Trophoblast cell (in vitro differentiated cells and primary cell): ENCODE results near the gene CAPN15.
A peak's percentile ranks its signal among the peaks of the same experiment; 100 is the strongest.

Experiments used
- DNase-seq, 2 donors: peaks; one replicate each; pipeline ENCODE4 v3.0.0-alpha.2; 2016
- H2AFZ ChIP-seq: 2 replicates; pipeline ENCODE4 v1.6.1; 2013; ENCODE audit warnings: low read length, moderate library complexity, mild to moderate bottlenecking; ENCODE audit not compliant: insufficient read depth, poor library complexity
- H2AK5ac ChIP-seq: 2 replicates; pipeline ENCODE4 v1.6.1; 2013; ENCODE audit warnings: mild to moderate bottlenecking, low read length
- H2BK120ac ChIP-seq: 2 replicates; pipeline ENCODE4 v1.6.1; 2013; ENCODE audit warnings: low read length, mild to moderate bottlenecking, moderate library complexity; ENCODE audit not compliant: insufficient read depth, poor library complexity
- H2BK12ac ChIP-seq: 2 replicates; pipeline ENCODE4 v1.6.1; 2013; ENCODE audit warnings: mild to moderate bottlenecking, low read length, moderate library complexity
- H2BK5ac ChIP-seq: 2 replicates; pipeline ENCODE4 v1.6.1; 2013; ENCODE audit warnings: low read length, low read depth, moderate library complexity, mild to moderate bottlenecking; ENCODE audit not compliant: poor library complexity
- H3K14ac ChIP-seq: 2 replicates; pipeline ENCODE4 v1.6.1; 2013; ENCODE audit warnings: mild to moderate bottlenecking, low read length
- H3K18ac ChIP-seq: 2 replicates; pipeline ENCODE4 v1.6.1; 2013; ENCODE audit warnings: mild to moderate bottlenecking, low read length
- H3K23ac ChIP-seq: 2 replicates; pipeline ENCODE4 v1.6.1; 2013; ENCODE audit warnings: low read length
- H3K27ac ChIP-seq: 2 replicates; pipeline ENCODE4 v1.5.1; 2013; ENCODE audit warnings: low read depth, mild to moderate bottlenecking, inconsistent platforms, low read length, moderate library complexity
- H3K27me3 ChIP-seq: 2 replicates; pipeline ENCODE4 v1.6.1; 2013; ENCODE audit warnings: inconsistent platforms, mild to moderate bottlenecking, low read length, moderate library complexity; ENCODE audit not compliant: insufficient read depth
- H3K36me3 ChIP-seq, 2 experiments: 1 replicate in 1 of 2; 2 replicates in 1 of 2; pipeline ENCODE4 v1.6.1; 2013; ENCODE audit warnings: low read length in 2 of 2, mild to moderate bottlenecking in 2 of 2, moderate library complexity in 1 of 2; ENCODE audit not compliant: insufficient read depth in 2 of 2, control insufficient read depth in 1 of 2
- H3K4ac ChIP-seq: 2 replicates; pipeline ENCODE4 v1.6.1; 2013; ENCODE audit warnings: low read depth, mild to moderate bottlenecking, low read length, moderate library complexity
- H3K4me1 ChIP-seq, 2 experiments: 1 replicate in 1 of 2; 2 replicates in 1 of 2; pipeline ENCODE4 v1.6.1; 2013; ENCODE audit warnings: low read length in 2 of 2, mild to moderate bottlenecking in 2 of 2, moderate library complexity in 1 of 2; ENCODE audit not compliant: insufficient read depth in 2 of 2, control insufficient read depth in 1 of 2
- H3K4me2 ChIP-seq: 2 replicates; pipeline ENCODE4 v1.6.1; 2013; ENCODE audit warnings: inconsistent platforms, mild to moderate bottlenecking, low read length, moderate library complexity
- H3K4me3 ChIP-seq: 2 replicates; pipeline ENCODE4 v1.5.1; 2013; ENCODE audit warnings: mild to moderate bottlenecking, low read depth, low read length, inconsistent platforms
- H3K79me1 ChIP-seq: one replicate; pipeline ENCODE4 v1.6.1; 2013; ENCODE audit warnings: low read length
- H3K79me2 ChIP-seq: 2 replicates; pipeline ENCODE4 v1.6.1; 2013; ENCODE audit warnings: low read length, mild to moderate bottlenecking; ENCODE audit not compliant: control insufficient read depth, insufficient read depth, poor library complexity
- H3K9ac ChIP-seq: 2 replicates; pipeline ENCODE4 v1.6.1; 2013; ENCODE audit warnings: mild to moderate bottlenecking, low read length
- H3K9me3 ChIP-seq: 2 replicates; pipeline ENCODE4 v1.6.1; 2013; ENCODE audit warnings: low read depth, mild to moderate bottlenecking, control low read depth, inconsistent platforms, low read length; ENCODE audit not compliant: insufficient read depth
- H4K12ac ChIP-seq: 2 replicates; pipeline ENCODE4 v1.6.1; 2013; ENCODE audit warnings: low read depth, mild to moderate bottlenecking, low read length, moderate library complexity
- H4K8ac ChIP-seq: 2 replicates; pipeline ENCODE4 v1.6.1; 2013; ENCODE audit warnings: low read depth, mild to moderate bottlenecking, low read length, moderate library complexity
- H4K91ac ChIP-seq: one replicate; pipeline ENCODE4 v1.6.1; 2013; ENCODE audit warnings: low read depth, mild to moderate bottlenecking, low read length, moderate library complexity
- WGBS: extraction: QIAGEN DNeasy Blood & Tissue Kit; methylation state at CpG from one replicate; pipeline ENCODE4 v1.1.7; 2013; ENCODE audit warnings: missing lambda C conversion rate; ENCODE audit not compliant: insufficient read length, insufficient coverage; ENCODE audit errors: extremely low coverage; 5-methylcytosine and 5-hydroxymethylcytosine counted together

Gene CAPN15

GRCh38 chr16:583815-584591 lies 56.5 kb downstream of the CAPN15 start:
- Histone ChIP-seq H3K27me3 (no peaks in the 10 kb centered on the region), H3K4me1 (peaks cover 5 to 6% of the 10 kb centered on the region in 2 experiments), H3K14ac (no peak overlapping the region), H4K12ac (no peak overlapping the region), H3K9ac (no peak overlapping the region), H2BK12ac (no peak overlapping the region), H2AFZ (no peak overlapping the region), H3K79me2 (peaks cover 11% of the 10 kb centered on the region), H3K18ac (no peak overlapping the region), H2BK120ac (no peak overlapping the region), H2BK5ac (no peak overlapping the region), H4K8ac (no peak overlapping the region), H4K91ac (no peak overlapping the region), H3K4me2 (no peak overlapping the region), H3K79me1 (peaks cover 9% of the 10 kb centered on the region), H3K36me3 (peaks cover 11 to 18% of the 10 kb centered on the region in 2 experiments), H3K9me3 (peaks cover 4% of the 10 kb centered on the region), H3K27ac (no peak overlapping the region), H3K4me3 (no peak overlapping the region), H3K23ac (no peak overlapping the region), H2AK5ac (no peak overlapping the region), H3K4ac (no peak overlapping the region)
- WGBS: no CpG with 5 or more reads among the region's 38 CpGs
- DNase-seq: no peak

DNA sequence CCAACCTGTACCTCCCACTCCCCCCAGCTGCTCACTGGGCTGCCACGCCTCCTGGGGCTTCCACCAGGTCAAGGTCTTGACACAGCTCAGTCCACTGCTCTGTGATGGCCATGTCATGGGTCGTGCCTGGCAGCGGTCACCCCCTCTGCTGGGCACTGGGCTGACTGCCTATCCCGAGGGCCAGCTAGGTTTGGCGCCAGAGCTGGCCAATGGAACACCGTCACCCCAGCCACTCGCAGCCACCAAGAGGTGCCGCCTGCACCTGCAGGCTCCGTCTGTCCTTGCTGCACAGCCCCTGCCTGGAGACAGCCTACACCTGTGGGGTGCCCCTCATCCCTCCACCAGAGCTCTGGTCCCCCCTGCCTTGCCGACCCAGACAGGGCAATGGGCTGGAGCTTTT lies 57.8 kb downstream of the CAPN15 start:
- H3K4ac ChIP-seq: no peak overlapping the region
- peaks cover 3% of the 10 kb centered on the region for H3K9me3 ChIP-seq
- H2AK5ac ChIP-seq: no peak overlapping the region
- H3K4me3 ChIP-seq: no peak overlapping the region
- no peak overlapping the region for H2BK12ac ChIP-seq
- no peak overlapping the region for H3K4me2 ChIP-seq
- no peak overlapping the region for H4K8ac ChIP-seq
- H3K23ac ChIP-seq: no peak overlapping the region
- H4K12ac ChIP-seq: no peak overlapping the region
- H3K9ac ChIP-seq: no peak overlapping the region
- H3K27me3 ChIP-seq: no peaks in the 10 kb centered on the region
- H3K18ac ChIP-seq: no peak overlapping the region
- DNase-seq: no peak
- WGBS: no CpG with 5 or more reads among the region's 10 CpGs
- no peak overlapping the region for H2BK120ac ChIP-seq
- H3K36me3 ChIP-seq: peaks cover 11 to 15% of the 10 kb centered on the region in 2 experiments
- H2BK5ac ChIP-seq: no peak overlapping the region
- H3K14ac ChIP-seq: no peak overlapping the region
- no peak overlapping the region for H4K91ac ChIP-seq
- H2AFZ ChIP-seq: no peak overlapping the region
- no peak overlapping the region for H3K27ac ChIP-seq
- peaks cover 19% of the 10 kb centered on the region for H3K79me1 ChIP-seq
- H3K79me2 ChIP-seq: peaks cover 18% of the 10 kb centered on the region
- H3K4me1 ChIP-seq: peaks cover 5 to 6% of the 10 kb centered on the region in 2 experiments

GRCh38 chr16:586047-586644 lies 58.6 kb downstream of the CAPN15 start:
- Histone ChIP-seq H3K14ac (no peak overlapping the region), H4K12ac (no peak overlapping the region), H4K91ac (no peak overlapping the region), H3K4me3 (no peak overlapping the region), H3K36me3 (peaks cover 5 to 8% of the 10 kb centered on the region in 2 experiments), H3K9ac (no peak overlapping the region), H3K4ac (no peak overlapping the region), H3K79me1 (peaks cover 21% of the 10 kb centered on the region), H4K8ac (no peak overlapping the region), H2BK120ac (no peak overlapping the region), H2AK5ac (no peak overlapping the region), H3K4me2 (no peak overlapping the region), H3K18ac (no peak overlapping the region), H2AFZ (no peak overlapping the region), H2BK12ac (no peak overlapping the region), H3K9me3 (peaks cover 3% of the 10 kb centered on the region), H3K27me3 (no peaks in the 10 kb centered on the region), H2BK5ac (no peak overlapping the region), H3K23ac (no peak overlapping the region), H3K4me1 (peaks cover 12 to 13% of the 10 kb centered on the region in 2 experiments), H3K27ac (no peak overlapping the region), H3K79me2 (peaks cover 26% of the 10 kb centered on the region)
- WGBS: no CpG with 5 or more reads among the region's 16 CpGs
- peak; percentile 26 to 64 for DNase-seq

DNA sequence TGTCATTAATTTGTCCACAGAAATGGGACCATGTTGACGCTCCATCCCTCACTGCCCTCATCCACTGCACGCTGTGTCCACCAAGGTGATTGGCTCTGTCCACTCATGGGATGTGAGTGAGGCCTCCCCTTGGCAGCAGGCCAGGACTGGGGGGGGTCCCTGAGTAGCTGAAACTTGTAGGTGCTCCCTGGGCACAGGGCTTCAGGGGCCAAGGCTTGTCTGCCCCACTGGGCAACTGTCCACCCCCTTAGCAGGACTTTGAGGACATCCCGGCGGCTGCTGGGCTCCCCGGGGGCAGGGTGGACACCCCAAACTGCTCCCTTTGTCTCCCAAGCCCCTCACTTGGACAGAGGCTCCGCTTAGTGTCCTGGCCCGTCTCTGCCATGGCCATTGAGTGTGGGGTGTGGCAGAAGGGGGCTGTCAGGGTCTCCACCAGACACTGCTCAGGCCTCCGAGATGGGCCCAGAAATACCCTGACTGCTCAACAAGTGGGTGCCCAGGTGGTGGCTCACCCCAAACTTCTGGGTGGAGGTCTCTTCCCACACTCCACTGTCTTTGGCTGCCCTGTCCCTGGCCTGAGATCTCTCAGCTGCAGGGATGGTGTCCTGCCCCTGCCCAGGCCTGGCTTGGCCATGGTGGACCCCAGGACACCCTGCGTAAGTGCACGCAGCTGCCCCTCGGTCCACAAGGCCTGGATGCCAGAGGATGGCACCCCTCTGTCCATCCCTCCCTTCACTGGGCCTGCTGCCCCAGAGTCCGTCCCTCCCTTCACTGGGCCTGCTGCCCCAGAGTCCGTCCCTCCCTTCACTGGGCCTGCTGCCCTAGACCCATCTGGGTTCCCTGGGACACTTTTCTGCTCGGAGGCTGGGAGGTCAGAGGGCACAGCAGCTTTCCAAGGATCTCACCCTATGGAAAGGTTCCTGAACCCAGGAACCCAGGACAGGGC lies 59.4 kb downstream of the CAPN15 start:
- Histone ChIP-seq H3K9me3 (peaks cover 3% of the 10 kb centered on the region), H2AFZ (no peak overlapping the region), H2BK5ac (no peak overlapping the region), H2AK5ac (no peak overlapping the region), H3K27me3 (no peaks in the 10 kb centered on the region), H3K14ac (no peak overlapping the region), H3K79me2 (peaks cover 27% of the 10 kb centered on the region), H3K36me3 (peaks cover 3 to 8% of the 10 kb centered on the region in 2 experiments), H3K4me1 (peaks cover 16 to 18% of the 10 kb centered on the region in 2 experiments), H4K91ac (no peak overlapping the region), H3K79me1 (peaks cover 21% of the 10 kb centered on the region), H3K4me3 (no peak overlapping the region), H3K9ac (no peak overlapping the region), H3K4ac (no peak overlapping the region), H4K8ac (no peak overlapping the region), H3K23ac (no peak overlapping the region), H2BK120ac (no peak overlapping the region), H3K18ac (no peak overlapping the region), H3K4me2 (no peak overlapping the region), H2BK12ac (no peak overlapping the region), H4K12ac (no peak overlapping the region), H3K27ac (no peak overlapping the region)
- DNase-seq: peak in 1 of 2 donors; percentile 14
- no CpG with 5 or more reads among the region's 14 CpGs for WGBS
